Activated CD4-positive, alpha-beta T cell treated with anti-CD3 and anti-CD28 coated beads, Interleukin-2, amount 50 U/mL, for 16 hours (primary cell): ENCODE results near the gene IGFL1.
"Not testable (repeated sequence)": the region's sequence is repeated elsewhere in the genome, so short reads cannot be mapped to it uniquely, and the experiment has no call there.

ENCODE experiments used
- DNase-seq: peaks from one replicate; pipeline ENCODE4 v3.0.0-alpha.2; 2020

IGFL1 gene

DNA sequence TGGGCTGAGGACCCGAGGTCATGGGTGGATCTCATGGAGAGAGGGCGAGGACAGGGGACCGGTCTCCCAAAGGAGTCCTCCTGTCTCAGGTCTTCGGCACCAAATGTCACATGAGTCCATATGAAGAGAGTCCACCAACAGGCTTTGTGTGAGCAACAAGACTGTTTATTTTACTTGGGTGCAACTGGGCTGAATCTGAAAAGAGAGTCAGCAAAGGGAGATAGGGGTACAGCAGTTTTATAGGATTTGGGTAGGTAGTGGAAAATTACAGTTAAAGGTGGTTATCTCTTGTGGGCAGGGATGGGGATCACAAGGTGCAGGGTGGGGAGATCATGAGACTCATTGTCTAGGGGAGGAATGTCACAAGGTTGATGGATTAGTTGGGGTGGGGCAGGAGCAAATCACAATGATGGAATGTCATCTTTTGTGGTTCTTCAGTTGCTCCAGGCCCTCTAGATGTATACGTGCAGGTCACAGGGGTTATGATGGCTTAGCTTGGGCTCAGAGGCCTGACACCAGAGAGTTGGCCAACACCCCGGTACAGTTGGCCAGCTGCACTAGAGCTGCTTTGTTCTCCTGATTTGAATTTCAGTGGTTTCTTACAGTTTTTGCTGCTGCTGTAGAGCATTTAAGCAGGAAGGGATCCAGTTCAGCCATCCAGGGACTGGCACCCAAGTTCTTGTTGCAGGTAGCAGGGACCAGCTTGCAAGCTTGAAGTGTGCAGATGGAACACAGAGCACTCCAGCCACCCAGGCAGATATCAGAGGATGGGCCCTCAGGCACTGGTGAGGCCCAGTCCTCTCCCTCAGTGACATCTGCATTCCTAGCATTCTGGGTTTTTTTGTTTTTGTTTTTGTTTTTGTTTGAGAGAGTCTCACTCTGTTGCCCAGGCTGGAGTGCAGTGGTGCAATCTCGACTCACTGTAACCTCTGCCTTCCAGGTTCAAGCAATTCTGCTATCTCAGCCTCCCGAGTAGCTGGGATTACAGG lies 26.4 kb upstream of the IGFL1 start:
- DNase-seq, result no peak

DNA sequence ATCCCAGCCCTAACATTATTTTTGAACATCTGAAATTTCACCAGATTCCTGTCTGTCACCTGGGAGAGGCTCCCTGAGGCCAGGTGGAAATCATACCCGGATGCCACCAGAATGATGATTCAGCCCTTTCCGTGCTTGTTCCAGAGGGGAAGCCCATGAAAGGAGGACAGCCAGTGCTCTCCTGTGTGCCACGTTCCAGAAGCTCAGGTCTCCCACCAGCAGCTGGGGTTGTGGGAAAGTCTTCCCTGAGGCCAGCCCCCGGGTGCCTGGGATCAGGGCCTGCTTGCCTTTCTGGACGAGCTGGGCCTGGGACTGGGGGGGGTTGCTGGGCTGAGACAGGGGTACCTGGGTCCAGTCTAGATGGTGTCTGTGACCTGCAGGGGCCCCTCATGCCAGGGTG lies 25.5 kb upstream of the IGFL1 start:
- DNase-seq, result no peak

DNA sequence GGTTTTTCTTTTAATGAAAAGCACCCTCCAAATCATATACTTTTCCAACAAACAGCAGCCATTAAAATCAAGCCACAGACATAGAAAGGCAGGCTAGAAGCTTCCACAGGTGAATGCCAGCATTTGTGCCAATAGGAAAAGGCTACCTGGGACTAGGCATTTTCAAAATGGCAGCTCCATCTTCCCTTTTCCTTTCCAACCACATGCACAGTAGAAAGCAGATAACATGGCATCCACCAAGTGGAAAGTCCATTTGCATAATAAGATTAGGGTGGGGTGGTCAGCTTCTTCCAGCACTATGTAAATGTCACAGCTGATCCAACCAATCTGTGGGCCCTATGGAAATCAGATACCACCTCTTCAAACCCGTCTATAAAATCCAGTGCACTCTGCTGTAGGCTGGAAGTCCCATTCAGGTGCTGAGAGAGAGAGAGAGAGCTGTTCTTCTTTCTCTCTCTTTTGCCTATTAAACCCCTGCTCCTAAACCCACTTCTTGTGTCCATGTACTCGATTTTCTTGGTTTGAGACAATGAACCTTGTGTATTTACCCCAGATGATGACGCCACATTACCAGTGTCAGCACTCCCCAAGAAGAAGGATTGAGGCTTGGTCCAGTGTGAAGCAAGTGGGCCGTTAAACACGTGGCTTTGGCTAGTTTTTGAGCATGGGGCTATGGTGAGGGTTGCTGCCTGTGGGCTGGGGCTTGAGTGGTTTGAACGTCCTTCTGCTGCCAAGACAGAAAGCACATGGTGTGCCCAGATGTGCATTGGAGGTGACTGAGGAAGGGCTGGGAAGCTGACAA lies 24.2 kb upstream of the IGFL1 start:
- DNase-seq, result no peak

DNA sequence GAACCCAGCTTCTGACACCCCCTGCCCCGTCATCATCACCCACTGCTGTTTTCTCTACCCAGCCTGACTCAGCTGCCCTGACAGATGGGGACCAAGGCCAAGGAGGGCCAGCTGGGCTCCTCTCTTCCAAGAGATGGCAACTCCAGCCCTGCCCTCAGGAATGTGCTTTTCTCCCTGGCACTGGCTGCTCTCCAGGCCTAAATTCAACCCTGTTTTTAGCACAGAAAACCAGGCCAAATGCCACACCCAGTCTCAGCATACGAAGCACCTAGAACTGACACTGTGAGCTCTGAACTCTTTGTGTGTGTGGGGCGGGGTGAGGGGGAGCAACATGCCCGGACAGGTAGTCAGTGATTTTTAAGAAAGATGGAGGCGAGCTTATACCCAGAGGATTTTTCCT lies 23.4 kb upstream of the IGFL1 start:
- no peak for DNase-seq

DNA sequence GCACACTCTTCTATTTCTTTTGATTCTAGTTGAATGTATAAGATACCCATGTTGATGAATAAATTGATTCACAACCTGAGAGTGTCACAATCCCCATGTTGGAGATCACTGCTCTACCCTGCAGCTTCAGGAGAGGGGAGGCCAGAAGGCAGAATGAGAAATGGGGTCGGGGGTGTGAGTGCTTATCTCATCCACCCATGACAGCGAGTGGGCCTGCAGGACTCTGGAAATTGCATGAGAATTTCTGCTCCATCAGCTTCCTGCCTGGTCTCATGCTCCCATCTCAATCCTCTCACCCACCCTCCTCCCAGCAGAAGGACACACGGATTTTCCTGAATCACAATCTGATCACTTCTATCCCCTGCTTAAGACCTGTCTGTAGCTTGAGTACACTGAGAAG lies 22.9 kb upstream of the IGFL1 start:
- no peak for DNase-seq

DNA sequence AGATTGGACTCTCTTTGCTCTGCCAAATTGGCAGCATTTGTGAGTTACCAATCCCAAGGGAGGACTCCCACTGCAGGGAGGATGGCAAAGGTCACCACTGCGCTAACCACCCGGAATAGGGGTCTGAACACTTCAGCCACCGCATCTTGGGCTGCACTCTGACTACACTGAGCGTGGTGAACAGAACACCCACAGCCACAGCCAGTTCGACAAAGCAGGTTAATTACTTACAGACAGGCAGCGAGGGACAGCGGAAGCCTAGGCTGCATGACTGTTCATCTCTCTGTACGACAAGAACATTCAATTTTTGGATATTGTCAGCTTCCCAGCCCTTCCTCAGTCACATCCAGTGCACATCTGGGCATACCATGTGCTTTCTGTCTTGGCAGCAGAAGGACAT lies 21.7 kb upstream of the IGFL1 start:
- DNase-seq, result not testable (repeated sequence)

DNA sequence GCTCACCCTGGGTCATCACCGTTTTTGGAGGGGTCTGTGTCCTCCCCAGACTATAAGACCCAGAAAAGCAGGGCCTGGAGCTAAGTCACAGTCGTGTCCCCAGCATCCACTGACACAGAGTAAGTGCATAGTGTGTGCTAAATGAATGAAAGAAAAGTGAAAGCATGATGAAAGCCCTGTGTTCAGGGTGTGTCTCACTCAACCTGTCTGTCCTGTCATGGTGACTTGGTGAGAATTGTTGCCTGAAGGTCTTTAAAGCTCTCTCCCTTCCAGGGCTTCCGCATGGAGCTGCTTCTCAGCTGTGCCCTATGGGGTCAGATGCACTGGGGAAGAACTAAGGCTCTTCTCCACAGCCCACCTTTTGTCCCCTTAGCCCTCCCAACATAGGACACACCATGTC lies 20.5 kb upstream of the IGFL1 start:
- no peak for DNase-seq

DNA sequence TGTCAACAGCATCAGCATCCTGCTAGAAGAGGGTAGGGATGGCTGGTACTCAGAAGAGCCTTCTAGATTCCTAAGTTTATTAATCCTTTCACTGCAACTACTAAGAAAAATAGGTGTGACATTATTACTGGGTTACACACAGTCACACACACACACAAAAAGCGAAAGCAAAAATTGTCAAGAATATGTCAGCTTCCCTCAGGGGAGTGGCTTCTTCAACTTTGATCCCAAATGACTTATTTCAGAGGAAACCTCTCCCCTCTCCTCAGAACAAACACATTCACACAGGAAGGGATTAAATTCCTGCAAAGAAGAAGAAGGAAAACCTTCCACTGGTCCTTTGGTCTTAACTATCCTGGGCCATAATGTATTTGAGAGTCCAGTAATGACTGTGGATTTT lies 20.1 kb upstream of the IGFL1 start:
- no peak for DNase-seq

DNA sequence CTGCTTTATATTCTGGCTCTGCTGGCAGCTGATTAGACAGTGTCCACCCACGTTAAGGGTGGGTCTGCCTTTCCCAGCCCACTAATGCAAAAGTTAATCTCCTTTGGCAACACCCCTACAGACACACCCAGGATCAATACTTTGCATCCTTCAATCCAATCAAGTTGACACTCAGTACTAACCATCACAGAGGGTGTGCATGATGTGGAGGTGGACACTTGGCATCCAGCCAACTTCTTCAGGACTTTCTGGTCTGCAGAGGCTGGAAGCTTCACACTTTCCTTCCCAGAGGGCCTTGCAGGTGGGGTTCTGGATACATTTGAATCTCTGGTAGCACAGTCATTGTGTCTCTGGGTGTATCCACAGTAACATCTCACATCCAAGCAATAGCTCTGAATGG lies 18.9 kb upstream of the IGFL1 start:
- no peak for DNase-seq

DNA sequence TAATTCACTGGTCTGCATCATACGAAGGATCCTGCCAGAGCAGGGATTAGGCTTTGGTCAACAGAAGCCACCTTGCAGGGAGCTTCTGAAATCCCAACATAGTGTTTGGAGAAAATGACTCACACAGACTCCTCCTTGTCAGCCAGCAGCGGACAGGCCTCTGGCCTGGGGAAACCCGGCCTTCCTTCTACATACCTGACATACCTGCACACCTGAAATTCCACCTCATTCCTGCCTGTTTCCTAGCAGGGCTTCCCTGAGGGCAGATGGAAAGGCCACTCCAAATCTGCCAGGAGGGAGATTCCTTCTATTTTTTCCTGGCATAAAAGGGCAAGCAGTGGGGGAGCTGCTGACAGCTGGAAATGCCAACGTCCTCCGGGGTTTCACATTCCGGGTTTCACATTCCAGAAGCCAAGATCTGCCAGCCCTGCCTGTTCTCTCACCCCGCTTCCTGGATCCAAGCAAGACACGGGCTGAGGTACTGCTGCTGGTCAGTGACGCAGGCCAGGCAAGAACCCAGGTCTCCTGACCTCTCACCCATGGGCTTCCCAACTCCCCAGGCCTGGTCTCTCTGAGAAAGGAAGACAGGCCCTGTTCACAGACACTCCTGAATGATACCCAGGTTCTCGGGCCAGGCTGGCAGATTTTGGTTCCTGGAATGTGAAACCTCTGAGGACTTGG lies 18.2 kb upstream of the IGFL1 start:
- no peak for DNase-seq

DNA sequence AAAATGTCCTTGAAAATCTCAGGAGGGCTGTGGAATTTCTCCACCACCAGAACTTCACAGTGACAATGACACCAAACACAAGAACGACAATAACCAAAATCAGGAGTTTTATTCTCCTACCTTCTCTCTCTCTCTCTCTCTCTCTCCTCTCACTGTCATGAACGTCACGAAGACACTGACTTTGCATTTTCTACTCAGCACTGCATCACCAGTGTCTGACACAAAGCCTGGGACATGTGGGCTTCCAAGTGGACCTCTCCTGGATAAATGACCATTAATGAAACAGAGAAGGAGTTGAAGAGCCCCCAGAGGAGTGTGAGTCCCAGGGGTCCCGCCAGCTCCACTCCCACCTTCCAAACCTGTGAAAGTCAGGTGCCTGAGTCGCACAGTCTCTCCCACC lies 16.9 kb upstream of the IGFL1 start:
- not testable (repeated sequence) for DNase-seq

DNA sequence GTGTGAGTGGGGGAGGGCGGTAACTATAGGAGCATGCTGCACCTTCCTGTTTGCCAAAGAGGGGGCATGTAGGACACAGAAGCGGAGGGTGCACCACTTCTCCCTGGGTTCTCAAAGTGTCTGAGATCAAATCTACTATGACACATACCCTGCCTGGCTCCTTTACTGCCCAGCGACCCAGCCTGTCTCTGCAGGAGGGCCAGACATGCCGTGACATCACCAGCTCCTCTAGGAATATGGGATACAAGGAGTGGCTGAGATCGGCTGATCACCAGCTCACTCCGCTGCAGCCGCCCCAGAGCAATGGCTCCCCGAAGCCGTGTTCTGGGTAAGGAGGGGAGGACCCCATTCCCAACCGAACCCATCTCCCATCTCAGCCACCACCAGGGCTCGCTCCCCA lies 16.4 kb upstream of the IGFL1 start:
- DNase-seq, result no peak

DNA sequence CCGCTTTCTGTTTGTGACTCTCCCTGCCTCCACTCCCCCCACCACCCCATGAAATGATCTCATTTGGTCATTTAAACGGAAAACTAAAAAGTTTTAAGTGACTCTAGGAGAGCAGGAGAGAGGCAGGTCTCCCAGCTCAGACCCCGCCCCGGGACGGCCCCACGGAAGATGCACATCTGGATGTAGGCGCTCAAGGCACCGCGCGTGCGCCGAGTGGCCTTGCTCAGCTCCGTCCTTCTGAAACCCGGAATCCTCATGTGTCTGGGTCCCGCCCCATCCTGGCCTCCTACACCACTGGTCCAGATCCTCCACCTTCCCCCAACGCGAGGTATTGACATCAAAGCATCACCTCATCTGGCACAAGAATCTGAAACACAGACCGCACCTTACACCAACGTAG lies 15.7 kb upstream of the IGFL1 start:
- DNase-seq, result no peak

DNA sequence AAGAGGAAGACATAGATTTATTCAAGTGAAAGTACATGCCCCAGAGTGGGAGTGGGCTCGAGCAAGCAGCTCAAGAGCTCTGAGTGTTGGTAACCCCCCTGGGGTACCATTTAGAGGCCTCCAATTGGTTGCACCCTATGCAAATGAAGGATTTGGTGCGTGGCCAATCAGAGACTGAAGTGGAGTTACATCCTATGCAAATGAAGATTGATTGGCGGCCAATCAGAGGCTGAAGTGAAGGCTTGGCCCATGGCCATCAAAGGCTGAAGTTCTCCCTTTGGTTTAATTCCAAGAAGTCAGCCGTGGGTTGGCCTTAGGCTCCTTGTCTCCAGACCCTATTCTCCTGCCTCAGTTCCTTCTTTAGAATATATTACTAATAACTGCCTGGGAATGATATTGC lies 12.9 kb upstream of the IGFL1 start:
- DNase-seq, result no peak

DNA sequence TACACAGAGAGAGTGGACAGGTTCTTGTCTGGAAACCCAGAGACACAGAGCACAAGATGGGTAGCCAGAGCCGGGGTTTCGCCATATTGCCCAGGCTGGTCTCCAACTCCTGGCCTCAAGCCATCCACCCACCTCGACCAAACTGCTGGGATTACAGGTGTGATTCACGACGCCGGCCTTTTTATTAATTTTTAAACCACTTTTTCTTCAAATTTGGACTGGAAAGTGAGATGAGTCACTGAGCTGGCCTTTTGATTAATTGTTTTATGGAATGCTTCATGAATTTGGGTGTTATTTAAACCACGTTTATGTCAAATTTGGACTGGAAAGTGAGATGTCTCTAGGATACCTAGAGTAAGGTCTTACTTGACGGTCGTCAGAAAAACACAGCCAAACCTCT lies 12.1 kb upstream of the IGFL1 start:
- no peak for DNase-seq

DNA sequence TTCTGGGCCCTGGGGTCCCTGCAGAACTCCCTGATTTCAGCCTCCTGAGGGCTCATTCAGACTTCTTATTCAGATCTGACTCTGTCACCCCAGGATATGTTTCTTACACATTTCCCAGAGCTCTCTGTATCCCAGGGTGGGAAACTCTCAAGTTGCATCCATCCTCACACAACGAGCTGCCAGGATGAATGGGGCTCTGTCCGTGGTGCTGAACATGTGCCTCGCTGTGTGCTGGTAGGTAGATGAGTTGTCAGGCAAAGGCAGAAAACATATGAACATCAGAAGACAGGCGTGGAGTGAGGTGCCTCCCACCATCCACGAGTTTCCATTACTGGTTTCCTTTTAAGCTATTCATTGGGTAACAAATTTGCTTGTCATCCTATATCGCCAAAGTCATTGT lies 11.4 kb upstream of the IGFL1 start:
- peak; percentile 31 for DNase-seq

DNA sequence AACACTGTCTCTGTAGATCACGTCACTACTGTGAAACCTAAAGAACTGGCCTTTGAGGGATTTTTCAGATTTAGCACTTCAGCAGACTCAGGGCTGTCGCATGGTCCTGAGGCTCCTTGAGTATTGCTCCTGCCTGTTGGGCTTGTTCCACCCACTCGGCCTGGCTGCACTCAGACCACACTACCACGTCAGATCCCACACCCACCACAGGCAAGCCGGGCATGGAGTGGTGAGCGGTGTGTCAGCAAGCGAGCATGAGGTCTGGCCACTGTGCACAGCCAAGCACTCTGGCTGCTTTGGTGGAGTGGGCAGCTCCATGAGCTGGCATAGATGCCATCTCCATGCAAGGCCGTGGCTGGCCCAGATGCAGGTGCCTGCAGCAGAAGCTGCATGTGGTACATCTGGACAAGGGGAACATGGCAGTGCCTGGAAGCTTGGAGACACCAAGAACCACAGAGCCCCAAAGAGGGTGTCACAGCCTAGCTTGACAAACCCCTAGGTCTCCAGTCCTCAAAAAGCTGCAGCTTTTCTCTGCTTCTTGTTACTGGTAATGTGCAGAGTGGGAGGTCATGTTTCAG lies 9.4 kb upstream of the IGFL1 start:
- no peak for DNase-seq

DNA sequence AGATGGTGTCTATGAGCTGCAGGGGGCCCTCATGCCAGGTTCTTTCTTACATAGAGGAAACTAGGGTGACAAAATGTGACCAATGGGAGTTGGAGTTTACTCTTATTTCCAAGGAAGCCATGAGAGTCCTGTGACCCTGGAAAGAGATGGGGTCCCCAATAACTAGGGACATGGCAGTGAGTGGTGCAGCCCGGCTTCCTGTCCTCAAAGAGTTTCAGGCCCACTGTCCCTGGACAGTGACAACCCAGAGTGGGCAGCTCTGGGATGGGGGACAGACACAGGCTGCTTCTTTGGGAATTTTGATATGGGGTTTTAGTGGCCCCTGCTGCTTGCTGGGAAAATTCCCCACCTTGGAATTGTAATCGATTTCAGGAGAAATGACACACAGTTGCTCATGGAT lies 8.4 kb upstream of the IGFL1 start:
- DNase-seq, result no peak

DNA sequence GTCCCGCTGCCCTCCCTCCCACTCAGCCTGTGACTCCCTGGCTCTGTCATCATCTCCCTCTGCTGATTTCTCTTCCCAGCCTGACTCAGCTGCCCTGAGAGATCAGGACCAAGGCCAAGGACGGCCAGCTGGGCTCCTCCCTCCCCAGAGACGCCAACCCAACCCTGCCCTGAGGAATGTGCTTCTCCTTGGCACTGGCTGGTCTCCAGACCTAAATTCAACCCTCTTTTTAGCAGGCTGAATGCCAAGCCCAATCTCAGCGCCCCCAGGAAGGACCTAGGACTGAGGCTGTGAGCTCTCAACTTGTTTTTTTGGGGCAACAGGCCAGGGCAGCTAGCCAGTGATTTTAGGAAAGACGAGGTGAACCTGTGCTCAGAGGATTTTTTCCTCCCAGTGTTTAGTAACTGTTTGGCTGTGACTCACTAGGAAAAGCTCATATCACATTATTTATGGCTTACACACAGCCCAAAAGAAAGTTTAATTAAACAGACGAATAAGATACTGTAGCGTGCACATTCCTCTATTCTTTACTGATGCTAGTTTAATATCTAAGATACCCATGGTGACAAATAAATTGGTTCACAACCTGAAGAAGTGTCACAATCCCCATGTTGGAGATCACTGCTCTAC lies 7.4 kb upstream of the IGFL1 start:
- no peak for DNase-seq

DNA sequence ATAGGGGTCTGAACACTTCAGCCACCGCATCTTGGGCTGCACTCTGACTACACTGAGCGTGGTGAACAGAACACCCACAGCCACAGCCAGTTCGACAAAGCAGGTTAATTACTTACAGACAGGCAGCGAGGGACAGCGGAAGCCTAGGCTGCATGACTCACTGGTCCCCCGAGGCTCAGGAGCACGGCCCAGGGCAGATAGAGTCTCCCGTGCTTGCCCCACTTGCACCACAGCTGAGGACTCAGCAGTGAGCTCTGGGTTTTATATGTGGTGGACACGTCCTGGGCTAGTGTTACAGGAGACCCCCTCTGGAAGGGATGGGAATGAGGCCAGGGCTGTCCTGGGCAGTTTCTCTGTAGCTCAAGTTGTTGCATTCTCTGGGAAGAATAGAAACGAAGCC lies 5.8 kb upstream of the IGFL1 start:
- DNase-seq, result not testable (repeated sequence)

DNA sequence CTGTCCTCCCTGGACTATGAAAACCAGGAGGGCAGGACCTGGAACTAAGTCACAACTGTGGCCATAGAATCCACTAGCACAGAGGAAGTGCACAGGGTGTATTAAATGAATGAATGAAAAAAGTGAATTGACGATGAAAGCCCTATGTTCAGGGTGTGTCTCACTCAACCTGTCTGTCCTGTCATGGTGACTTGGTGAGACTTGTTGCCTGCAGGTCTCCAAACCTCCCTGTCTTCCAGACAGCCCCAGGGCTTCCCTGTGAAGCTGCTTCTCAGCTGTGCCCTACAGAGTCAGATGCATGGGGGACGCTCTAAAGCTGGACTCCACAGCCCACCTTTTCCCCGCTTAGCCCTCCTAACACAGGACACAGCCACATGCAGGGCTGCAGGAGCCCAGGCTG lies 4.8 kb upstream of the IGFL1 start:
- DNase-seq, result no peak

DNA sequence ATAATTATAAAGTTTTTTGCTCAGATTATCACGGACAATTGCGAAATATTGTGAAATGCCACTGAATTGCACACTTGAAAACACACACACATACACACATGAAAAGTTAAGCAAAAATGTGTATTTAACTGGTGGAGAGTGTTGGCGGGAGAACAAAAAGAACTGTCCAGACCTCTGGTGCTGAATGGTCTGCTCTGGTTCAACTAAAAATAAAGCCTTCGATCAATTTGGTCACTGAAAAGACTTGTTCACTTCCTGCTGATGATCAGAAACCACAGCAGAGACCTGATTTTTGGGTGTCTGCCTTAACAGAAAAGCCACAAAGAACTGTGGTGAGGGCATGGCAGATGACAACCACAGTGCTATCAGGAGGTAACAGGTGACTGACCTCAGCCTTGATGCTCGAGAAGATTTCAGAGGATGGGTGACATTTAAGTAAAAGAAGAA lies 4.0 kb upstream of the IGFL1 start:
- DNase-seq, result peak; percentile 12
